Vagina (tissue), 2 donors: ENCODE data around the gene KLHL29. TPM values are rescaled to one million over a fixed set of nuclear protein-coding genes. Genes with fewer than 3 reads are reported as not detected.

Experiments
- DNase-seq, 2 donors: peaks; one replicate each; pipeline ENCODE4 v3.0.0-alpha.2; 2017; ENCODE audit errors: extremely low spot score in 2 of 2
- H3K27ac ChIP-seq: fragments of 200-600 bp; sonication (generic); one replicate; pipeline ENCODE4 v1.5.1; 2019
- H3K27me3 ChIP-seq: fragments of 200-600 bp; sonication (generic); one replicate; pipeline ENCODE4 v1.5.1; 2019
- H3K36me3 ChIP-seq, 2 donors: fragments of 200-600 bp; sonication (generic); one replicate each; pipeline ENCODE4 v1.5.1; 2017 to 2019
- H3K4me1 ChIP-seq: fragments of 200-600 bp; sonication (generic); one replicate; pipeline ENCODE4 v1.5.1; 2019
- H3K4me3 ChIP-seq, 2 donors: fragments of 200-600 bp; sonication (generic); 1 replicate in 1 of 2; 2 replicates in 1 of 2; pipeline ENCODE4 v1.5.1; 2016 to 2019
- H3K9me3 ChIP-seq: fragments of 200-600 bp; sonication (generic); one replicate; pipeline ENCODE4 v1.5.1; 2019
- POLR2A ChIP-seq, 2 donors: fragments of 450-650 bp; IDR thresholded peaks; one replicate each; pipeline ENCODE4 v1.6.1; 2017; ENCODE audit warnings: antibody characterized with exemption in 2 of 2, mild to moderate bottlenecking in 2 of 2, moderate library complexity in 2 of 2
- POLR2AphosphoS5 ChIP-seq, 2 donors: sonication (generic); formaldehyde crosslinking; IDR thresholded peaks; one replicate each; pipeline ENCODE4 v1.9.0; 2017; ENCODE audit warnings: antibody characterized with exemption in 2 of 2, mild to moderate bottlenecking in 2 of 2, low read depth in 1 of 2; ENCODE audit not compliant: insufficient read depth in 1 of 2
- intact Hi-C: fragments of 100-400 bp; cut with DNase I; formaldehyde crosslinking; loops from one replicate; pipeline ENCODE4 v1.15.1; 2023
- total RNA-seq: library from RNA; depleted of rRNA; stranded (reverse); fragments of >200 nt; gene quantifications from one replicate; pipeline ENCODE4 v1.2.3, GENCODE V29; 2016
- TF ChIP-seq, protein P1 (sequence below), 3 experiments: fragments of 450-650 bp in 2 of 3; fragments of 200-600 bp in 1 of 3; sonication (generic) in 1 of 3; IDR thresholded peaks; one replicate each; pipeline ENCODE4 v1.5.1; 2017 to 2019; ENCODE audit warnings: antibody characterized with exemption in 3 of 3, mild to moderate bottlenecking in 2 of 3, moderate library complexity in 2 of 3

Gene KLHL29
- total RNA-seq, 1 donor from 2014 or later, result 19.4 TPM

DNA sequence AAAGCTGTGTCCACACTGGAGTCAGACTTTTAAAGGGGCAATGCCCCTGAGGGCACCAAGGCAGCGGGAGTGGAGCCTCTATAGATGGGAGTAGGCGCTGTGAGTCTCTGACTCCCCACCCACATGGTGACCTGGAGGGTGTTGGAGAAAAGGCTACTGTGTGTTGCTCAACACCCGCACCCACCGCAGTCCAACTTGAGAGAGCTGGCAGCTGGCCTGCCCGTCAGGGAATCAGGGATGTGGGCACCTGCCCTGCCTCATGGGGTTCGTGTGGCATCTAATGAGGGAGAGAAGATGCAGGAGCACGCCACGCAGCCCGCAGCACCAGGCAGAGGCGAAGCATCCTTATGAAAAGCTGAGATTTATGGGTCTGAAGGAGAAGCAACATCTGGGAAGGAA lies 84.2 kb downstream of the KLHL29 start:
- intact Hi-C loops, result no loop called here

DNA sequence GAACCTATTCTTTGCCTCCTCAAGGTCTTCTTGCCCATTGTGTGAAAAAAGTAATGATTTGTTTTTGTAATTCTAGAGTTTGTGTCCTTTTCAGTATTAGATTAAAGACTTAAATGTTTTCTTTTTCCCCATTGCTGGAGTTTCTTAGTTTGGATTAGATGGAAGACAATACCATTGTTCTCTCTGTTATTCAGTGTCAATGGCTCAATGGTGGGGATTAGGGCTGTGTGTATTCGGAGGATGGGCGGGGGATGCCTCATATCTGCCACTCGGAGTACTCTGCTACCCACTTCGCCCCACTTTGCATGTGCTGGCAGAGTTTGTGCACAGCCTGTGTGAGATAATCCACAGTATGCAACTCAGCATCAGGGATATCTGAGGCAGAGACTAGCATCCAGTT lies 90.1 kb downstream of the KLHL29 start:
- no peaks in the 10 kb centered on the region for H3K9me3 ChIP-seq
- H3K27me3 ChIP-seq, result no peaks in the 10 kb centered on the region
- DNase-seq, result no peak
- H3K36me3 ChIP-seq, result no peaks in the 10 kb centered on the region
- TF ChIP-seq, protein P1, sequence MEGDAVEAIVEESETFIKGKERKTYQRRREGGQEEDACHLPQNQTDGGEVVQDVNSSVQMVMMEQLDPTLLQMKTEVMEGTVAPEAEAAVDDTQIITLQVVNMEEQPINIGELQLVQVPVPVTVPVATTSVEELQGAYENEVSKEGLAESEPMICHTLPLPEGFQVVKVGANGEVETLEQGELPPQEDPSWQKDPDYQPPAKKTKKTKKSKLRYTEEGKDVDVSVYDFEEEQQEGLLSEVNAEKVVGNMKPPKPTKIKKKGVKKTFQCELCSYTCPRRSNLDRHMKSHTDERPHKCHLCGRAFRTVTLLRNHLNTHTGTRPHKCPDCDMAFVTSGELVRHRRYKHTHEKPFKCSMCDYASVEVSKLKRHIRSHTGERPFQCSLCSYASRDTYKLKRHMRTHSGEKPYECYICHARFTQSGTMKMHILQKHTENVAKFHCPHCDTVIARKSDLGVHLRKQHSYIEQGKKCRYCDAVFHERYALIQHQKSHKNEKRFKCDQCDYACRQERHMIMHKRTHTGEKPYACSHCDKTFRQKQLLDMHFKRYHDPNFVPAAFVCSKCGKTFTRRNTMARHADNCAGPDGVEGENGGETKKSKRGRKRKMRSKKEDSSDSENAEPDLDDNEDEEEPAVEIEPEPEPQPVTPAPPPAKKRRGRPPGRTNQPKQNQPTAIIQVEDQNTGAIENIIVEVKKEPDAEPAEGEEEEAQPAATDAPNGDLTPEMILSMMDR (IDR thresholded peaks at IDR 0.05), result no peak
- TF ChIP-seq POLR2AphosphoS5 (IDR thresholded peaks at IDR 0.05; ENCODE audit: insufficient read depth in 1 of 2, low read depth in 1 of 2) (no peak), POLR2A (IDR thresholded peaks at IDR 0.05) (no peak)
- no peak overlapping the region for H3K4me3 ChIP-seq
- H3K27ac ChIP-seq, result no peak overlapping the region
- H3K4me1 ChIP-seq, result no peaks in the 10 kb centered on the region
- intact Hi-C loops, result no loop called here

More for the DNA sequence above, 84.2 kb downstream of the KLHL29 start:
- Histone ChIP-seq H3K4me1 (no peaks in the 10 kb centered on the region), H3K9me3 (no peaks in the 10 kb centered on the region), H3K27ac (no peak overlapping the region), H3K4me3 (no peak overlapping the region), H3K36me3 (no peaks in the 10 kb centered on the region), H3K27me3 (no peaks in the 10 kb centered on the region)
- DNase-seq, result no peak
- TF ChIP-seq POLR2AphosphoS5 (IDR thresholded peaks at IDR 0.05; ENCODE audit: insufficient read depth in 1 of 2, low read depth in 1 of 2) (no peak), POLR2A (IDR thresholded peaks at IDR 0.05) (no peak)

DNA sequence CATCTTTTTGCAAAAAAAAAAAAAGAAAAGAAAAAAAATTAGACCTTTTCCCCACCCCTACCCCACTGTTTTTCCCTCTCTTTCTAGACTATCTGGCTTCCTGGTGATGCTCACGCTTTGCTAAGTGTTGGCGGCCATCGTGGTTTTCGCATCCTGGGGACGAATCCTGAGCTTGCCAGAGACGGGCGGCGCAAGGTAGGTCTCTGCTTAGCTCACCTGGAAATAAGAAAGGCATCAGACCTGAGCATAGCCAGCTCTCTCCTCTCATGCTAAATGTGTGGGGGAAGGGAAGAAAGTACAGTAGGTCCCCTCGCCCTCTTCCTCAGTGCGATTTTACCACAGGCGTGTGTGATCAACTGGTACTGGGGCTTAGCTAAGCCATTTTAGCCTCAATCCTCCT lies 90.5 kb downstream of the KLHL29 start:
- Histone ChIP-seq H3K27me3 (no peaks in the 10 kb centered on the region), H3K9me3 (no peaks in the 10 kb centered on the region), H3K27ac (no peak overlapping the region), H3K4me3 (no peak overlapping the region), H3K4me1 (peaks cover under 1% of the 10 kb centered on the region), H3K36me3 (no peaks in the 10 kb centered on the region)
- no peak for DNase-seq
- TF ChIP-seq, protein P1 (IDR thresholded peaks at IDR 0.05), result no peak
- TF ChIP-seq POLR2AphosphoS5 (IDR thresholded peaks at IDR 0.05; ENCODE audit: insufficient read depth in 1 of 2, low read depth in 1 of 2) (no peak), POLR2A (IDR thresholded peaks at IDR 0.05) (no peak)
- intact Hi-C loops, result no loop called here

DNA sequence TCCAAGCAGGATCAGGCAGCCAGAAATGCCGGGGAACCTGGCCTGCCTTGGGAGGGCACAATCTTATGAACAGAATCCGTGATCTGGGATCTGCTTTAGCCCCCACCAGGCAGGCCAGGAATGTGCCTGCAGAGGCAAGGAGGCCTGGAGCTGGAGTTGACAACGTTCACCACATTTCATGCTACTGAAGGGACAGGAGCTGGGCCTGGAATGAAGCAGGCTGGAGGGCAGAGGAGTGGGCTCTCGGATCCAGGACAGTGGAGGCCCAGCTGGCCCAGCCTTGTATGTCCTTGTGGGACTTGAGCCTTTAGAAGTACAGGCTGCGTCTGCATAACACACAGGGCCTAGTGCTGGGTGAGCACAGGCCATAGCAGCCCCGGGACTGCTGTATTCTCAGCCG lies 91.8 kb downstream of the KLHL29 start:
- no peaks in the 10 kb centered on the region for H3K9me3 ChIP-seq
- intact Hi-C loops, result no loop called here
- H3K27ac ChIP-seq, result no peak overlapping the region
- no peak for DNase-seq
- H3K4me3 ChIP-seq, result no peak overlapping the region
- TF ChIP-seq, protein P1 (IDR thresholded peaks at IDR 0.05), result no peak
- TF ChIP-seq POLR2A (IDR thresholded peaks at IDR 0.05), result no peak
- no peak for TF ChIP-seq POLR2AphosphoS5 (IDR thresholded peaks at IDR 0.05; ENCODE audit: insufficient read depth in 1 of 2, low read depth in 1 of 2)
- no peaks in the 10 kb centered on the region for H3K36me3 ChIP-seq
- H3K27me3 ChIP-seq, result no peaks in the 10 kb centered on the region
- peaks cover 11% of the 10 kb centered on the region for H3K4me1 ChIP-seq

DNA sequence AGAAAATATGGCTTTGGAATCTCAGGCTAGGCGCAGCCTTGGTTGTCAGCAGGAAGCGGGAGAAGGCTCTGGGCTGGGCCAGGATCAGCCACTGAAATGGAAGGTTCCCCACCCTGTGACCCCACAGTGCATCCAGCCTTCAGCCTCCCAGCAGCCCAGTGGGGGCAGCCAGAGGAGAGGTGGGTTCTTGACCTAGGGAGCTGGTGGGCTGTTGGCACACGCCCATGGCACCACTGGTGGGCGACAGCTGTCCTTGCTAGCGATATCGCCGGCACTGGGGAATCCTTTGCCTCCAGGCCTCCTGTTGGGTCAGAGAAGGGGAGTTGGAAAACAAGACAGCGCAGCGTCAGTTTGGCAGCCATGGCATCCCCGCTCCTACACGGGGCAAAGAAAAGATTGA lies 92.4 kb downstream of the KLHL29 start:
- intact Hi-C loops, result no loop called here
- Histone ChIP-seq H3K27me3 (no peaks in the 10 kb centered on the region), H3K4me3 (no peak overlapping the region), H3K27ac (no peak overlapping the region), H3K4me1 (peaks cover 11% of the 10 kb centered on the region), H3K36me3 (no peaks in the 10 kb centered on the region), H3K9me3 (no peaks in the 10 kb centered on the region)
- TF ChIP-seq, protein P1 (IDR thresholded peaks at IDR 0.05), result no peak
- no peak for TF ChIP-seq POLR2AphosphoS5 (IDR thresholded peaks at IDR 0.05; ENCODE audit: insufficient read depth in 1 of 2, low read depth in 1 of 2)
- no peak for TF ChIP-seq POLR2A (IDR thresholded peaks at IDR 0.05)
- DNase-seq, result no peak
